SK-MEL-5 (cell line): ENCODE measurements around the gene TM2D1. TPM values are rescaled to one million over a fixed set of nuclear protein-coding genes. Genes with fewer than 3 reads are reported as not detected.
A peak's percentile ranks its signal among the peaks of the same experiment; 100 is the strongest.

Source experiments
- DNase-seq: peaks from one replicate; pipeline ENCODE4 v3.0.0-alpha.2; 2016; ENCODE audit warnings: low read depth, low spot score
- in situ Hi-C: cut with HindIII; loops from 2 replicates; pipeline ENCODE4 v1.10.0; 2016; ENCODE audit warnings: low sequenced_read_pairs, high pct_unique_total_duplicates, low pct_unique_long_range_greater_than_20kb
- total RNA-seq: library from RNA; depleted of rRNA; stranded (reverse); fragments of >200 nt; shearing (Covaris generic); gene quantifications from 2 replicates; pipeline ENCODE4 v1.2.3, GENCODE V29; 2014

TM2D1 gene
- total RNA-seq, 1 experiment from 2014 or later: 96.9 TPM

GRCh38 chr1:61659061-61659460 is 65.9 kb downstream of the TM2D1 start:
- in situ Hi-C loops: no loop called here
- DNase-seq: peak; percentile 33

GRCh38 chr1:61655453-61655852 is 69.5 kb downstream of the TM2D1 start:
- in situ Hi-C loops: no loop called here
- no peak for DNase-seq

GRCh38 chr1:61654067-61654466 is 70.9 kb downstream of the TM2D1 start:
- in situ Hi-C loops: no loop called here
- DNase-seq: no peak

GRCh38 chr1:61648983-61649742 is 75.8 kb downstream of the TM2D1 start:
- in situ Hi-C loops: no loop called here
- no peak for DNase-seq

GRCh38 chr1:61647142-61647541 is 77.8 kb downstream of the TM2D1 start:
- in situ Hi-C loops: no loop called here
- no peak for DNase-seq

- DNase-seq: no peak
- in situ Hi-C loops: no loop called here
Observed at GRCh38 chr1:61645476-61645875, 79.5 kb downstream of the TM2D1 start.

- in situ Hi-C loops: no loop called here
Observed at GRCh38 chr1:61644303-61644702, 80.6 kb downstream of the TM2D1 start.

GRCh38 chr1:61642475-61643232 is 82.3 kb downstream of the TM2D1 start:
- in situ Hi-C loops: no loop called here
- DNase-seq: no peak

More at GRCh38 chr1:61644303-61644702, 80.6 kb downstream of the TM2D1 start:
- DNase-seq: no peak

GRCh38 chr1:61641578-61642336 is 83.2 kb downstream of the TM2D1 start:
- peak; percentile 54 for DNase-seq
- in situ Hi-C loops: no loop called here

GRCh38 chr1:61640531-61641530 is 84.1 kb downstream of the TM2D1 start:
- in situ Hi-C loops: no loop called here
- DNase-seq: no peak

GRCh38 chr1:61639608-61640336 is 85.2 kb downstream of the TM2D1 start:
- in situ Hi-C loops: no loop called here
- DNase-seq: no peak

- in situ Hi-C loops: no loop called here
- no peak for DNase-seq
Observed at GRCh38 chr1:61638911-61639605, 85.9 kb downstream of the TM2D1 start.

- no peak for DNase-seq
- in situ Hi-C loops: no loop called here
Observed at GRCh38 chr1:61638296-61638695, 86.6 kb downstream of the TM2D1 start.

- DNase-seq: no peak
- in situ Hi-C loops: no loop called here
Observed at GRCh38 chr1:61637470-61637869, 87.5 kb downstream of the TM2D1 start.

GRCh38 chr1:61636814-61637213 is 88.1 kb downstream of the TM2D1 start:
- in situ Hi-C loops: no loop called here
- no peak for DNase-seq

GRCh38 chr1:61636376-61636775 is 88.6 kb downstream of the TM2D1 start:
- in situ Hi-C loops: no loop called here
- no peak for DNase-seq
